NCI-H1105 (cell line): ENCODE data around the gene DLGAP4.

Source experiments
- DNase-seq: peaks from one replicate; lab custom pipeline; 2025; lab: John Stamatoyannopoulos, UW

DLGAP4 gene

GRCh38 chr20:36333841-36334240 lies 27.7 kb downstream of the DLGAP4 start:
- no peak for DNase-seq

GRCh38 chr20:36334281-36335205 lies 28.4 kb downstream of the DLGAP4 start:
- no peak for DNase-seq

GRCh38 chr20:36335206-36335870 lies 29.2 kb downstream of the DLGAP4 start:
- DNase-seq: no peak

GRCh38 chr20:36336204-36336603 lies 30.1 kb downstream of the DLGAP4 start:
- DNase-seq: no peak

GRCh38 chr20:36336954-36337704 lies 31.0 kb downstream of the DLGAP4 start:
- no peak for DNase-seq

GRCh38 chr20:36337886-36338285 lies 31.7 kb downstream of the DLGAP4 start:
- DNase-seq: no peak

- DNase-seq: no peak
These were observed 33.8 kb downstream of the DLGAP4 start for GRCh38 chr20:36339646-36340592.

- no peak for DNase-seq
These were observed 34.5 kb downstream of the DLGAP4 start for GRCh38 chr20:36340593-36340990.

GRCh38 chr20:36341331-36342020 lies 35.3 kb downstream of the DLGAP4 start:
- DNase-seq: no peak

- DNase-seq: no peak
These were observed 36.4 kb downstream of the DLGAP4 start for GRCh38 chr20:36342331-36343120.

- DNase-seq: no peak
These were observed 37.5 kb downstream of the DLGAP4 start for GRCh38 chr20:36343641-36344040.

GRCh38 chr20:36344517-36345132 lies 38.5 kb downstream of the DLGAP4 start:
- DNase-seq: no peak

- no peak for DNase-seq
These were observed 40.1 kb downstream of the DLGAP4 start for GRCh38 chr20:36346256-36346655.

- no peak for DNase-seq
These were observed 43.4 kb downstream of the DLGAP4 start for GRCh38 chr20:36349384-36350170.

GRCh38 chr20:36350439-36350838 lies 44.3 kb downstream of the DLGAP4 start:
- no peak for DNase-seq

GRCh38 chr20:36351937-36352336 lies 45.8 kb downstream of the DLGAP4 start:
- DNase-seq: no peak

- no peak for DNase-seq
These were observed 46.9 kb downstream of the DLGAP4 start for GRCh38 chr20:36352843-36353553.

GRCh38 chr20:36353740-36354139 lies 47.6 kb downstream of the DLGAP4 start:
- no peak for DNase-seq
